Thymus (tissue), 11 donors: ENCODE results near the gene ARHGAP23. TPM values are rescaled to one million over a fixed set of nuclear protein-coding genes. Genes with fewer than 3 reads are reported as not detected.

Experiments
- DNase-seq, 9 donors: peaks; one replicate each; pipeline ENCODE4 v3.0.0-alpha.2; 2013; ENCODE audit warnings: low spot score in 9 of 9, low read depth in 6 of 9, missing footprints in 1 of 9
- H3K27ac ChIP-seq, 2 donors: one replicate each; pipeline ENCODE4 v1.5.1; 2013; ENCODE audit warnings: control low read depth in 1 of 2, low read depth in 1 of 2, low read length in 1 of 2, mild to moderate bottlenecking in 1 of 2, moderate library complexity in 1 of 2
- H3K27me3 ChIP-seq, 2 donors: one replicate each; pipeline ENCODE4 v1.5.1; 2013; ENCODE audit warnings: low read length in 1 of 2; ENCODE audit not compliant: control insufficient read depth in 2 of 2, insufficient read depth in 1 of 2
- H3K36me3 ChIP-seq, 2 donors: one replicate each; pipeline ENCODE4 v1.5.1; 2013; ENCODE audit warnings: low read length in 1 of 2, mild to moderate bottlenecking in 1 of 2, moderate library complexity in 1 of 2; ENCODE audit not compliant: control insufficient read depth in 2 of 2, insufficient read depth in 2 of 2
- H3K4me1 ChIP-seq, 2 donors: one replicate each; pipeline ENCODE4 v1.5.1; 2013; ENCODE audit warnings: low read length in 2 of 2; ENCODE audit not compliant: control insufficient read depth in 2 of 2, insufficient read depth in 2 of 2
- H3K4me3 ChIP-seq, 2 donors: one replicate each; pipeline ENCODE4 v1.5.1; 2013; ENCODE audit warnings: low read length in 2 of 2, control low read depth in 1 of 2, mild to moderate bottlenecking in 1 of 2
- H3K9me3 ChIP-seq, 2 donors: one replicate each; pipeline ENCODE4 v1.5.1; 2013; ENCODE audit warnings: low read length in 1 of 2, mild to moderate bottlenecking in 1 of 2; ENCODE audit not compliant: control insufficient read depth in 2 of 2, insufficient read depth in 1 of 2
- WGBS: extraction: QIAGEN DNeasy Blood & Tissue Kit; methylation state at CpG from one replicate; pipeline ENCODE4 v1.1.7; 2013; 5-methylcytosine and 5-hydroxymethylcytosine counted together
- polyA plus RNA-seq: library from polyadenylated mRNA; stranded (reverse); fragments of 200-250 nt; gene quantifications from one replicate; pipeline ENCODE4 v1.2.3, GENCODE V29; 2013
- total RNA-seq: library from RNA; stranded (reverse); fragments of 120-200 nt; gene quantifications from one replicate; pipeline ENCODE4 v1.2.4, GENCODE V29; 2013
- donor health status: healthy.

The ARHGAP23 gene
- total and polyA plus RNA-seq, 2 donors, result 5.5 to 6.4 TPM

DNA sequence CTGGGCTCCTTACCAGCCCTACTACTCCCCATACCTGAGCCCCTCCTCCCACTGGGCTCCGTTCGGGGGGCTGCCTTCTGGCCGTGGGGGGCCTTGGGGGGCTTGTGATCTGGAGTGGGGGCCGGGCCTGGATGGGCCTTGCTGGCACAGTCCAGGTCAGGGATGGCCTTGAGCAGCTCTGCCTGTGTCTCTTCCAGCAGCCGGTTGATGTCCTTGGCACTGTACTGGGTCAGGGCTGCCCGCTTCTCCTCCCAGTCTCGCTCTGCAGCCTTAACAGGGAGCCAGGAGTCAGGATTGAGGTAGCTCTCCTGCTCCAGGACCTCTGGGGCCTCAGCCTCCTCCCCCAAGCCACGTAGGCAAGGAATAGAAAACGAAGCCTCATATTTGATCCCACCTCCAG is 122.9 kb downstream of the ARHGAP23 start:
- DNase-seq, result no peak
- H3K4me3 ChIP-seq, result no peak overlapping the region
- peaks cover 0 to 36% of the 10 kb centered on the region in 2 donors for H3K27me3 ChIP-seq
- WGBS, result 90% methylated on average over 9 of the region's 9 CpGs
- peaks cover 0 to under 1% of the 10 kb centered on the region in 2 donors for H3K4me1 ChIP-seq
- H3K9me3 ChIP-seq, result no peaks in the 10 kb centered on the region
- no peaks in the 10 kb centered on the region for H3K36me3 ChIP-seq
- no peak overlapping the region for H3K27ac ChIP-seq

DNA sequence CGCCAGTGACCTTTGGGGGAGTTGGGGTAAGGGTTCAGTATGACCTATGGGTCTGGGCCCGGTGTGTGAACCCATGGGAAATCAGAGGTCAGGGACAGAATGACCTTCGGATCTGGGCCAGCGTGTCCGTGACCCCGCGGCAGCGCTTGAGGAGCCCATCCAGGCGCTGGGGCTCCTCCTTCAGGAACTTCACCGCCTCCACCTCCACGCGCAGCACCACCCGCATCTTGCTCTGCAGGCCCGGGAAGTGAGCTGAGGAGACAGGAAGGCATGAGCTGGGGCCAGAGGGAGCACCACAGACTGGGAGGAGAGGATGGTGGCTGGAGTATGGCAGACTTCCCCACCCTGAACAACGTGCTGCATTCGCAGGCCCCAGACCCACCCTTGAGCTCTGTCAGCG is 124.1 kb downstream of the ARHGAP23 start:
- WGBS, result 96% methylated on average over 17 of the region's 17 CpGs
- Histone ChIP-seq H3K4me3 (no peak overlapping the region), H3K27ac (no peak overlapping the region), H3K4me1 (peaks cover 0 to 3% of the 10 kb centered on the region in 2 donors), H3K27me3 (peaks cover 0 to 41% of the 10 kb centered on the region in 2 donors), H3K9me3 (no peaks in the 10 kb centered on the region), H3K36me3 (no peaks in the 10 kb centered on the region)
- no peak for DNase-seq

DNA sequence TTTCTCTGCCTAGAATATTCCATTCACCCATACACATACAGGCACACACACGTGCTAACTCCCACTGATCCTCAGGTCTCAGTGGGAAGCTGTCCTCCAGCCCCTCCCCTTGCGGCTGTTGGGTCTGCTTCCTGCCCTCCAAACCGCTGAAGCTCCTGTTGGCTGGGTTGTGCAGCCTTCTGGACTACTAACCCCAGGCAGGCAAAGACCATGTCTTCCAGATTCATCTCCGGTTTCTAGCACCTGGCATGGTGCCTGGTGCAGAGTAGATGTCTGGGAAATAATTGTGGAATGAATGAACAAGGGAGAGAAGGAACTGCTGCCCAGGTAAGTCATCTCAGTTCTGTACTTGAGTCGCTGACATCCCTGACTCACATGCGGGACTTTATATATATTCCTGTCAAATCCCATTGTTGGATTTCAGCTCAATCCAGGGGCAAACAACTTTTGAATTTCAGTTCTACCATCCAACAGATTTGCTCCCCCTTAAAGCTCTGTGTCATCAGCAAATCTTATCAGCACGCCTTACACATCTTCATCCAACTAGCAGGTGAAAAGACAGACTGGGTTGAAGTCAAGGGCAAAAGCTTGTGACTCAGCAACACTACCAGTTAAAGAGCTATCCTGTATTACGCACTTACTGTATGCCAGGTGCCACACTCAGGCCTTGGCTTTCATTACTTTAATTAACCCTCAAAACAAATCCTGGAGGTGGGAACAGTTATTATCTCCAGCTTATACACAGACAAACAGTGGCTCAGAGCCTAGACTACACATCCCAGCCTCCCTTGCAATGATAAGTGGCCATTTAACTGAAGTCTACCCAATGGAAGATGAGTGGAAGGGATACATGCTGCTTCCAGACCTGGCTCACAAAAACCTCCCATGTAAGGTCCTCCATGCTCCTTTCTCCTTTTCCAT is 126.4 kb downstream of the ARHGAP23 start:
- 57% methylated on average over 8 of the region's 8 CpGs for WGBS
- H3K4me1 ChIP-seq, result peaks cover 5 to 24% of the 10 kb centered on the region in 2 donors

DNA sequence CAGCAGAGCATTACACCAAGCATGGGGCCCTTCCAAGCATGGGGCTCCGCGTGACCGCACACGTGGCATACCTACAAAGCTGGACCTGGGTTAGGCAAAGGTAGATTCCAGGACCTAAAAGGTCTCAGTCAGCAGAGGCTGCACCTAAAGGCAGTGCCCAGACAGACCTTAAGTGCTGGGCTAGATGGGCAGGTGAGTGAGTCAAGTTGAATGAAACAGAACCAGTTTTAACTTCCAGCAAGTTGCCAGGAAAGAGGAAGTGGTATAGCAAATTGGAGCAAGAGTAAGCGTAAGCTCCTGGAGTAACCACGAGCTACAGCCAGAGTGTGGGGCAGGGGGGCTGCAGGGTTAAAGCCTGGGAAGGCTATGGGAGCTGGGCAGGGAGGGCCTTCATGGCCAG is 128.0 kb downstream of the ARHGAP23 start:
- DNase-seq, result no peak
- 75% methylated on average over 6 of the region's 6 CpGs for WGBS
- H3K4me1 ChIP-seq, result peaks cover 9 to 30% of the 10 kb centered on the region in 2 donors
- peaks cover 24 to 66% of the 10 kb centered on the region in 2 donors for H3K27me3 ChIP-seq
- no peaks in the 10 kb centered on the region for H3K36me3 ChIP-seq
- H3K27ac ChIP-seq, result no peak overlapping the region
- peaks cover 0 to 1% of the 10 kb centered on the region in 2 donors for H3K9me3 ChIP-seq
- no peak overlapping the region for H3K4me3 ChIP-seq

More for the DNA sequence above, 126.4 kb downstream of the ARHGAP23 start:
- Histone ChIP-seq H3K27me3 (peaks cover 8 to 54% of the 10 kb centered on the region in 2 donors), H3K36me3 (no peaks in the 10 kb centered on the region), H3K4me3 (no peak overlapping the region), H3K27ac (no peak overlapping the region), H3K9me3 (no peaks in the 10 kb centered on the region)
- no peak for DNase-seq

DNA sequence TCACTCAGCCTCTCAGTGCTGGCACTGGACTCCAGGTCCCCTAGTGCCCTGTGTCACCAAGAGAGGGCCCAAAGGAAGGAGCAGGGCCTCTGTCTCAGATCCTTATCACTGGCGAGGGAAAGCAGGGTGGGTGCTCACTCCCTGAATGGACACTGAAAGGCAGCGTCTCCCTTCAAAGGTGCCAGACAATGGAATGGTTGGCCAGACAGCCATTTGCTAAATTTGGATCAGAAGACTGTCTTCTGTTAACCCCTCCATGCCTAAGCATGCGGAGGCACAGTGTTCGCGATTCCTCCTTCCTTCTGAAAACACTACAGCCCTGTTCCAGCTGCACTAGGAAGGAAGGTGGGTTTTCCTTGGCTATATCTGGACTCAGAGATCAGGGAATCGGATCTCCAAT is 129.1 kb downstream of the ARHGAP23 start:
- peaks cover 35 to 72% of the 10 kb centered on the region in 2 donors for H3K27me3 ChIP-seq
- no peak overlapping the region for H3K27ac ChIP-seq
- peaks cover 0 to 4% of the 10 kb centered on the region in 2 donors for H3K9me3 ChIP-seq
- H3K4me3 ChIP-seq, result no peak overlapping the region
- H3K36me3 ChIP-seq, result no peaks in the 10 kb centered on the region
- H3K4me1 ChIP-seq, result peaks cover 15 to 30% of the 10 kb centered on the region in 2 donors
- no peak for DNase-seq
- WGBS, result 83% methylated on average over 6 of the region's 6 CpGs

DNA sequence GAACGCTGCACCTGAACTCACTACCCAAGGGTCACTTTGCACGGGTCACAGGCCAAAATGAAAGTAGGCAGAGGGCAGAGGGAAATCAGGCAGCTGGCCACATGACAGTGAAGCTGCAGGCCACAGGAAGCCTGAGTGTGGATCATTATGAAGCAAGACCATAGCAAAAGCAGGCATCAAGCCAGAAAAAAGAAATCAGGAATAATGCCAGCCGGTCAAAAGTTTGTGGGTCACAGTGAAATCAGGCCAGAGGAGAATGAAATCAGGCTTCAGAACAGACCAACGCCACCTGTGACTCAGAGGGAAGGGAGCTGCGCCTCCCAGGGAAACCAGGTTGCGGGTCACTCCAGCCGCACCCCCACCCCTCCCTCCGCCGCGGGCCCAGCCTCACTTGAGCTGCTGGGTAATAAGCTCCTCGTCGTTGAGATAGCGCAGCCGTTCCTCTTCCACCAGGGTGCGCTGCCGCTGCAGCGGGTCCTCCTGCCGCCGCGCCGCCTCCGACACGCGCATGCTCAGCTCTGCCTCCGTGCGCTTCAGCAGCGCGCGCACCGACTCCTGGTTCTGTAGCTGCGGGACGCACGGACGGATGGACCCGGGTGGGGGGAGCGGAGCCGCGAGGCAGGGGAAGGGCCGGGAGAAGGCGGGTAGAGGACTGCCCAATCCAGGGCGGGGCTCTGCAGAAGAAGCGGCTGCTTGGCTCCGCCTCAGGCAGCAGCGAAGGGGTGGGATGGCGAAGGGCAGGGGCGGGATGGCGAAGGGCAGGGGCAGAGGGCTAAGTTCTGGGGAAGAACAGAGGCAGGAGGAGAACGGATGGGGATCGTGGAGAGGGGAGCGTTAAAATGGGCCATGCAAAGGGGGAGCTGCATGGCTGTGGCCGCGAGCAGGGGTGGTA is 129.8 kb downstream of the ARHGAP23 start:
- Histone ChIP-seq H3K4me1 (peaks cover 15 to 30% of the 10 kb centered on the region in 2 donors), H3K27me3 (peaks cover 42 to 79% of the 10 kb centered on the region in 2 donors), H3K4me3 (peak overlapping the region; percentile 38 to 52), H3K36me3 (no peaks in the 10 kb centered on the region), H3K9me3 (peaks cover 0 to 4% of the 10 kb centered on the region in 2 donors), H3K27ac (no peak overlapping the region)
- peak; percentile 60 to 91 (median 86) for DNase-seq
- 6% methylated on average over 52 of the region's 52 CpGs for WGBS

DNA sequence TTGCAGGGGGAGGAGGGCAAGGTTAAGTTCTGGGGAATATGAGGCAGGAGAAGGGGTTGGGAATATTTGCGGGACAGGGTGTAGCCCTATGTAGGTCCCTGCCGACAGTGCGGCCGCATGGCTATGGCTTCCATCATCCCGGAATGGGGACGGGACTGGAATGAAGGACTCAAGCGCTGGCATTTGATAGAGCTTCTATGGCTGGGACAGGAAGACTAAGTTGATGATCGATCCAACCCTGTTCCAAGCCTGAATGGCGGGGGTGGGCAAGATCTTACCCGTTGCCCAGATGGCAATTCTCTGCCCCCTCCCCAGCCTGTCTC is 130.4 kb downstream of the ARHGAP23 start:
- H3K4me1 ChIP-seq, result peaks cover 15 to 30% of the 10 kb centered on the region in 2 donors
- no peaks in the 10 kb centered on the region for H3K36me3 ChIP-seq
- H3K27me3 ChIP-seq, result peaks cover 48 to 85% of the 10 kb centered on the region in 2 donors
- H3K27ac ChIP-seq, result no peak overlapping the region
- peaks cover 0 to 9% of the 10 kb centered on the region in 2 donors for H3K9me3 ChIP-seq
- DNase-seq, result no peak
- WGBS, result 2% methylated on average over 10 of the region's 10 CpGs
- peak overlapping the region; percentile 38 to 52 for H3K4me3 ChIP-seq

DNA sequence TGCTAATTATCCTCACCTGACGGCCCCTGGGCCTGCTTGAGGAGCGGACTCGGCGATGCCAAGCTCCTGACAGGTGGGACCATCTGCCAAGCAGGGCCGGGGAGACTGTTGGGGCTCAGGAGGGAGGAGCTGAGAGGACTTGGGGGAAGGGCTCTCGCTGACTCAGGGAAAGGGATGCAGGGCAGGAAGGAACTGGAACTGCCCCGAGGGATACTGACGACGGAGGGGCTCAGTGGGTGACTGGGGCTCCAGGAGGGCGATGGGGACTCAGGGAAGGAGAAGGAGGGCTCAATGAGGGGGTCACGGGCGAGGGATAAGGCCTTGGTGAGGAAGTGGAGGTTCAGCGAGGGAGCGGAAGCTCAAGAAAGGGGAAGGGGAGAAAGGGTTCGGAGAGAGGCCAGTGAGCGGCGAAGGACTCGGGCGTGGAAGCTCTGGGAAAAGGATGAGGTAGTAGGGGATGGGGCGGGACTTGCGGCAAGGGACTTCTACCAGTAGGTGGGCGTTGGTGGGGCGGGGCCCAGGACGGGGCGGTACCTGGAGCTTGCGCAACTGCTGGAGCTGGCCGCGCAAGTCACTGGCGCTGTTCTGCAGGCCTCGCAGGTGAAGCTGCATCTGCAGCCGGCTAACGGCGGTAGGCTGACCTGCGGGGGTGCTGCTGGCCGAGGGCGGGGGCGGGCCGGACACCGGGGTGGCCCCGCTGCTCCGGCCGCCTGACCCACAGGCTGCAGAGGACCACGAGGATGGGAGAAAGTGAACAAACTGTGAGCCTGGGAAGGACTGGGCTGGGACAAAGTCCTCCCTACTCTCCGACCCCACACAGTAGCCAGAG is 131.0 kb downstream of the ARHGAP23 start:
- Histone ChIP-seq H3K27ac (peak overlapping the region in 1 of 2 donors; percentile 66), H3K4me3 (peak overlapping the region; percentile 20 to 52), H3K9me3 (peaks cover 0 to 9% of the 10 kb centered on the region in 2 donors), H3K36me3 (no peaks in the 10 kb centered on the region), H3K4me1 (peaks cover 15 to 30% of the 10 kb centered on the region in 2 donors), H3K27me3 (peaks cover 53 to 89% of the 10 kb centered on the region in 2 donors)
- DNase-seq, result peak; percentile 42 to 85 (median 65)
- 2% methylated on average over 44 of the region's 44 CpGs for WGBS
